Astrocyte of the spinal cord (primary cell): Measurements from ENCODE around the gene KLHL3.
A peak's percentile ranks its signal among the peaks of the same experiment; 100 is the strongest.

Source experiments
- DNase-seq: peaks from one replicate; pipeline ENCODE4 v3.0.0; 2011; ENCODE audit warnings: low read depth, low spot score
- H3K4me3 ChIP-seq: 2 replicates; pipeline ENCODE4 v1.5.1; 2011; ENCODE audit warnings: low read depth, mild to moderate bottlenecking, low read length, moderate library complexity
- in situ Hi-C: cut with HindIII; loops from 2 replicates; pipeline ENCODE4 v1.10.0; 2017; ENCODE audit warnings: low sequenced_read_pairs
- TF ChIP-seq, protein P1 (sequence below): IDR thresholded peaks from 2 replicates; pipeline ENCODE4 v1.5.1; 2012; ENCODE audit warnings: low read depth, mild to moderate bottlenecking, low read length, inconsistent platforms

KLHL3 gene

DNA sequence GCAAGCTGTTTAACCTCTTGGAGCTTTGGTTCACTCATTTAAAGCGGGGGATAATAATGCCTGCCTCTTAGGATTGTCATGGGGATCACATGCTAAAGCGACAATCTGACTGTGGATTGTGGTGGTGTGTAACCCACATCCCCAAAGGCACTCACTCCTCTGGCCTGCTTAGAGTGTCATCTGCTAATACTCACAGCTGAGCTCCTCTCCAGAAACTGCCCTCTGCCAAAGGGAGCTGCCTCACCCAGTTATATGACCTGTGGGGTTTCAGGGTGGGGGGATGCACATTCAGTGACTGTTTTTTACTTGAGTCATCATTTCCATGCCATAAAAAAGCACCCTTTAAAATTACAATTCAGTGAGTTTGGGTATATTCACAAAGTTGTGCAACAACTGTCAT, 126.8 kb downstream of the KLHL3 start:
- TF ChIP-seq, protein P1, sequence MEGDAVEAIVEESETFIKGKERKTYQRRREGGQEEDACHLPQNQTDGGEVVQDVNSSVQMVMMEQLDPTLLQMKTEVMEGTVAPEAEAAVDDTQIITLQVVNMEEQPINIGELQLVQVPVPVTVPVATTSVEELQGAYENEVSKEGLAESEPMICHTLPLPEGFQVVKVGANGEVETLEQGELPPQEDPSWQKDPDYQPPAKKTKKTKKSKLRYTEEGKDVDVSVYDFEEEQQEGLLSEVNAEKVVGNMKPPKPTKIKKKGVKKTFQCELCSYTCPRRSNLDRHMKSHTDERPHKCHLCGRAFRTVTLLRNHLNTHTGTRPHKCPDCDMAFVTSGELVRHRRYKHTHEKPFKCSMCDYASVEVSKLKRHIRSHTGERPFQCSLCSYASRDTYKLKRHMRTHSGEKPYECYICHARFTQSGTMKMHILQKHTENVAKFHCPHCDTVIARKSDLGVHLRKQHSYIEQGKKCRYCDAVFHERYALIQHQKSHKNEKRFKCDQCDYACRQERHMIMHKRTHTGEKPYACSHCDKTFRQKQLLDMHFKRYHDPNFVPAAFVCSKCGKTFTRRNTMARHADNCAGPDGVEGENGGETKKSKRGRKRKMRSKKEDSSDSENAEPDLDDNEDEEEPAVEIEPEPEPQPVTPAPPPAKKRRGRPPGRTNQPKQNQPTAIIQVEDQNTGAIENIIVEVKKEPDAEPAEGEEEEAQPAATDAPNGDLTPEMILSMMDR: no peak
- no peak for DNase-seq
- in situ Hi-C loops: no loop called here
- no peak overlapping the region for H3K4me3 ChIP-seq

DNA sequence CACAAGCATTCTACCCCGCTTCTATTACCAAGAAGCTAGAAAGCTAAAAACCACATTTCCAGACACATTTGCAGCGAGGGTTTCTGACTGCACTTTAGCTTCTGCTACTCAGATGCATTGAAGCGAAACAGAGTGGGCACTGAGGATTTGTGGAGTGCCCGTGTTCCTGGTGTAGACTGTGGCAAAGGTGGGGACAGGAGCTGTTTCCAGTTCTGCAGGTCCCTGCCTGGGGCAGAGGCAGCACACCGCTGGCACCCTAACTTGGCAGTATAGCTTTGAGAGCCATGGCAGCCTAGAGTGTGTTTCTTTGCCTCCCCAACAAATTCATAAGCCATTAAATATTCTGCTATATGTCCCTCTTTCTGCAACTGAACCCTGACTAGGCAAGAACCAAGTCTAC, 128.1 kb downstream of the KLHL3 start:
- in situ Hi-C loops: no loop called here
- DNase-seq: no peak
- no peak overlapping the region for H3K4me3 ChIP-seq
- TF ChIP-seq, protein P1: no peak

DNA sequence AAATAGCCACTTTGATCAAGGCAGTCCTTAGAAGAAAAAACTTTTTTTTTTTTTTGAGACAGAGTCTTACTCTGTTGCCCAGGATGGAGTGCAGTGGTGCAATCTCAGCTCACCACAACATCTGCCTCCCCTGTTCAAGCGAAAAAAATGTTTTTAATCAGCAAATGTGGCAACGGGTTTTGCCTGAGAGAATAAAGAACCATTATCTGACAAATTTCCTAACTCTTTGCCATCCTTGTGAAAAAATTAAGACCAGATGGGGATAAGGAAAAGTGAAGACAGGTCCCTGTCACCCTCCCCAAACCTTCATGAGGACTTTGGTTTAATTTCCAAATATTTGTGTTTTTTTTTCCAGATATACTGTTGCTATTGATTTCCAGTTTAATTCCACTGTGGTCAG, 129.5 kb downstream of the KLHL3 start:
- in situ Hi-C loops: no loop called here
- TF ChIP-seq, protein P1: no peak
- DNase-seq: no peak
- no peak overlapping the region for H3K4me3 ChIP-seq

DNA sequence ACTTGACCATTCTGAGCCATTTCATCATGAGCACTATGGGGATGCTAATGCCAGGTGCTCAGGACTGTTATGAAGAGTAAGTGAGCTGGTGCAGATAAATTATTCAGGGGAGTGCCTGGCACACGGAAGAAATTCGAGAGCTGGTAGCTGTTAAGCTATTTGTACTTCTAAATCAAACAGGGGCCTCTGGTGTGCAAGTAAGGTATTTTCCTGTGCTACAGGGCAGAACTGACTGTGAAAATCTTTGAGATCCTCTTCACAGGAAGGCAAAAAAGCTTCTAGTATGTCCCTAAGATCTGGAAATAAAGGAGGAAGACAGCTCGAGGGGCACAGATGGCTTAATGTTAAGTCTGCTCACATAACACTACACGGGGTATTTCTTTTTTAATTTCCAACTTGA, 130.5 kb downstream of the KLHL3 start:
- TF ChIP-seq, protein P1: peak; percentile 26
- DNase-seq: peak; percentile 17
- no peak overlapping the region for H3K4me3 ChIP-seq
- in situ Hi-C loops: no loop called here

DNA sequence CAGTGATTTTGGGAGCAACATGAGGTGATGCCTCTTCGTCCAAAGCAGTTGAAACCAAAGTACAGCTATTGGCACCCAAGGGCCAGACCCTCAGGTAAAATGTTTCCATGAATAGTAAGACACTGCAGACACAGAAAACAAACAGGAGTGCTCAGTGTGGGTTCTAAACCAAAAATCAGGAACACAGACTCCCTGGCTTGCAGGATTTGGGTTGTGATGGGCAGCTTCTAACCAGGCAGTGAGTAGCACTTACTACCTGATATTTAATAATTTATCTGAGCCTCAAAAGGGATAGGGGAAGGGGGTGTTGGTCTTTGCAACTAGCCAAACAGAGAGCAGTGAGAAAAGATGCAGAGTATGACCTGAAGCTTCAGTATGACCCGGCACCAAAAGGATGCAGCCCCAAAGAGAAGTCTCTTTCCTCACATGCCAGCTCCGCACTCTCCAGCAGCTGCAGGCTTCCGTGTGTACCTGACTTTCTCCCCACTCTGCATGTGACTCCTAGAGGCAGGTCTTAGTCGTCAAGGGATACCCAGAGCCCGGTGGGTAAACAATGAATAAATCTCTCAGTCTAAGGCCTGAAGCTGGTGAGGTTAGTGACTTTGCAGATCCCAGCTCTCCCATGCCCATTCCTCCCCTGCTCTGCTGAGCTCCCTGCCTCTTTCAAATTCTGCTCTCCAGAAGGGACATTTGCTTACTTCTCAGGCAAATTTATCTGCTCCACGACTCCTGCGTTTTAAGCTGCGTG, 131.4 kb downstream of the KLHL3 start:
- in situ Hi-C loops: no loop called here
- TF ChIP-seq, protein P1: no peak
- H3K4me3 ChIP-seq: no peak overlapping the region
- no peak for DNase-seq

DNA sequence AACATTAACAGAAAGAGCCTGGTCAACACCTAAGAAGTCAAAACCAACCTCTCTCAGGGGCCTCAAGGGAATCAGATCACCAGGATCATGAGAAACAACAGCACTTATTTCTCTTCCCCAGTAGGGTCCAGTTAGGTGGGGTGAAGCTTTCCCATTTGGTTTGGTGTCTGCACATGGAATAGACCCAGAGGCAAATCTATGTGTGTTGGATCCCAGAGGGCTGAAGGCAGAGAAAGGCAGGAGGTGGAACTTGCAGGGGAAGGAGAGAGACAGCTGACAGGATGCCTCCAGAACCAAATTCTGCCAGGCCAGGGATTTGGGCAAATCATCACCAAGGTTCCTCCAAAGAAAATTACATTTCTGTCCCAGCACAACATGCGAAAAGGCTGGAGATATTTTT, 132.0 kb downstream of the KLHL3 start:
- H3K4me3 ChIP-seq: no peak overlapping the region
- no peak for DNase-seq
- in situ Hi-C loops: no loop called here
- TF ChIP-seq, protein P1: no peak
